IPS-15b (cell line): ENCODE data around the gene CD22.

Source experiments
- H3K27me3 ChIP-seq: one replicate; pipeline ENCODE4 v1.6.1; 2013; ENCODE audit warnings: low read length; ENCODE audit not compliant: control insufficient read depth, insufficient read depth
- H3K36me3 ChIP-seq: one replicate; pipeline ENCODE4 v1.6.1; 2013; ENCODE audit warnings: low read length; ENCODE audit not compliant: control insufficient read depth, insufficient read depth
- H3K4me1 ChIP-seq: one replicate; pipeline ENCODE4 v1.6.1; 2013; ENCODE audit warnings: mild to moderate bottlenecking, low read length; ENCODE audit not compliant: control insufficient read depth, insufficient read depth
- H3K4me3 ChIP-seq: one replicate; pipeline ENCODE4 v1.5.1; 2013; ENCODE audit warnings: low read depth, low read length
- H3K9ac ChIP-seq: one replicate; pipeline ENCODE4 v1.6.1; 2013; ENCODE audit warnings: low read depth, mild to moderate bottlenecking, low read length
- H3K9me3 ChIP-seq: one replicate; pipeline ENCODE4 v1.6.1; 2013; ENCODE audit warnings: mild to moderate bottlenecking, low read length; ENCODE audit not compliant: control insufficient read depth, insufficient read depth

The CD22 gene

GRCh38 chr19:35348911-35349611, 20.1 kb downstream of the CD22 start:
- no peaks in the 10 kb centered on the region for H3K9me3 ChIP-seq
- no peaks in the 10 kb centered on the region for H3K27me3 ChIP-seq
- no peak overlapping the region for H3K9ac ChIP-seq
- no peaks in the 10 kb centered on the region for H3K4me1 ChIP-seq
- H3K4me3 ChIP-seq = no peak overlapping the region
- H3K36me3 ChIP-seq = no peaks in the 10 kb centered on the region

- H3K36me3 ChIP-seq = no peaks in the 10 kb centered on the region
- no peaks in the 10 kb centered on the region for H3K4me1 ChIP-seq
- no peaks in the 10 kb centered on the region for H3K27me3 ChIP-seq
- H3K9ac ChIP-seq = no peak overlapping the region
- no peaks in the 10 kb centered on the region for H3K9me3 ChIP-seq
- no peak overlapping the region for H3K4me3 ChIP-seq
Measured at GRCh38 chr19:35349614-35350521, 20.9 kb downstream of the CD22 start.

- Histone ChIP-seq H3K9ac (no peak overlapping the region), H3K36me3 (no peaks in the 10 kb centered on the region), H3K9me3 (no peaks in the 10 kb centered on the region), H3K27me3 (no peaks in the 10 kb centered on the region), H3K4me1 (no peaks in the 10 kb centered on the region), H3K4me3 (no peak overlapping the region)
Measured at GRCh38 chr19:35350591-35350990, 21.6 kb downstream of the CD22 start.

GRCh38 chr19:35351411-35352176, 22.6 kb downstream of the CD22 start:
- no peaks in the 10 kb centered on the region for H3K9me3 ChIP-seq
- H3K9ac ChIP-seq = no peak overlapping the region
- H3K4me3 ChIP-seq = no peak overlapping the region
- no peaks in the 10 kb centered on the region for H3K36me3 ChIP-seq
- H3K27me3 ChIP-seq = no peaks in the 10 kb centered on the region
- no peaks in the 10 kb centered on the region for H3K4me1 ChIP-seq

- Histone ChIP-seq H3K4me1 (no peaks in the 10 kb centered on the region), H3K9ac (no peak overlapping the region)
Measured at GRCh38 chr19:35352177-35352447, 23.1 kb downstream of the CD22 start.

GRCh38 chr19:35352448-35353304, 23.7 kb downstream of the CD22 start:
- H3K9ac ChIP-seq = no peak overlapping the region
- no peaks in the 10 kb centered on the region for H3K9me3 ChIP-seq
- no peaks in the 10 kb centered on the region for H3K36me3 ChIP-seq
- no peak overlapping the region for H3K4me3 ChIP-seq
- no peaks in the 10 kb centered on the region for H3K27me3 ChIP-seq
- H3K4me1 ChIP-seq = no peaks in the 10 kb centered on the region

More at GRCh38 chr19:35352177-35352447, 23.1 kb downstream of the CD22 start:
- H3K9me3 ChIP-seq = no peaks in the 10 kb centered on the region
- H3K36me3 ChIP-seq = no peaks in the 10 kb centered on the region
- no peak overlapping the region for H3K4me3 ChIP-seq
- no peaks in the 10 kb centered on the region for H3K27me3 ChIP-seq

- no peaks in the 10 kb centered on the region for H3K4me1 ChIP-seq
- no peak overlapping the region for H3K9ac ChIP-seq
- no peaks in the 10 kb centered on the region for H3K36me3 ChIP-seq
- no peaks in the 10 kb centered on the region for H3K27me3 ChIP-seq
- no peak overlapping the region for H3K4me3 ChIP-seq
- no peaks in the 10 kb centered on the region for H3K9me3 ChIP-seq
Measured at GRCh38 chr19:35353635-35354034, 24.6 kb downstream of the CD22 start.

GRCh38 chr19:35354898-35355297, 25.9 kb downstream of the CD22 start:
- Histone ChIP-seq H3K4me3 (no peak overlapping the region), H3K9me3 (no peaks in the 10 kb centered on the region), H3K4me1 (no peaks in the 10 kb centered on the region), H3K27me3 (no peaks in the 10 kb centered on the region), H3K9ac (no peak overlapping the region), H3K36me3 (no peaks in the 10 kb centered on the region)

- Histone ChIP-seq H3K9me3 (no peaks in the 10 kb centered on the region), H3K27me3 (no peaks in the 10 kb centered on the region), H3K4me3 (no peak overlapping the region), H3K4me1 (no peaks in the 10 kb centered on the region), H3K36me3 (no peaks in the 10 kb centered on the region), H3K9ac (no peak overlapping the region)
Measured at GRCh38 chr19:35355791-35356460, 26.9 kb downstream of the CD22 start.

GRCh38 chr19:35357867-35358573, 29.0 kb downstream of the CD22 start, which contains the start of gene FFAR3:
Gene FFAR3, plus strand, starts transcription at chr19:35358460. Its CDS starts 431 bp downstream, at chr19:35358891.
- Histone ChIP-seq H3K9me3 (no peaks in the 10 kb centered on the region), H3K9ac (no peak within 1 kb of the TSS), H3K4me3 (no peak within 1 kb of the TSS), H3K27me3 (no peaks in the 10 kb centered on the region), H3K36me3 (no peaks in the 10 kb centered on the region), H3K4me1 (no peaks in the 10 kb centered on the region)
